C4-2B (cell line): ENCODE results near the gene H2BW2.

Experiments
- H3K27ac ChIP-seq: fragments of 450-650 bp; 2 replicates; pipeline ENCODE4 v1.5.1; 2017
- CTCF ChIP-seq: fragments of 450-650 bp; conservative IDR thresholded peaks from 2 replicates; pipeline ENCODE4 v1.5.1; 2017; ENCODE audit warnings: mild to moderate bottlenecking
- ZFX ChIP-seq: fragments of 450-650 bp; IDR thresholded peaks from 2 replicates; pipeline ENCODE4 v1.6.1; 2017

Gene H2BW2

GRCh38 chrX:104085919-104086318 lies 46.2 kb downstream of the H2BW2 start:
- no peak overlapping the region for H3K27ac ChIP-seq
- TF ChIP-seq CTCF = no peak
- no peak for TF ChIP-seq ZFX
